Chondrocyte (in vitro differentiated cells): ENCODE results near the gene RGS19. TPM values are rescaled to one million over a fixed set of nuclear protein-coding genes. Genes with fewer than 3 reads are reported as not detected.

Experiments
- DNase-seq: peaks from one replicate; pipeline ENCODE4 v3.0.0; 2021; ENCODE audit warnings: mixed read lengths, low spot score
- H3K27ac Mint-ChIP-seq: one replicate; pipeline ENCODE4 v1.8.0; 2021; ENCODE audit warnings: mild to moderate bottlenecking, moderate library complexity, mixed read lengths; ENCODE audit not compliant: unreplicated experiment
- H3K27me3 Mint-ChIP-seq: 2 replicates; pipeline ENCODE4 v1.8.0; 2021; ENCODE audit warnings: low read depth, mixed read lengths
- H3K36me3 Mint-ChIP-seq: 2 replicates; pipeline ENCODE4 v1.8.0; 2021; ENCODE audit warnings: low read depth, mixed read lengths
- H3K4me1 Mint-ChIP-seq: 2 replicates; pipeline ENCODE4 v1.8.0; 2021; ENCODE audit warnings: low read depth, mild to moderate bottlenecking, mixed read lengths
- H3K4me3 Mint-ChIP-seq: one replicate; pipeline ENCODE4 v1.8.0; 2021; ENCODE audit warnings: mild to moderate bottlenecking, moderate library complexity, mixed read lengths; ENCODE audit not compliant: unreplicated experiment
- H3K9me3 Mint-ChIP-seq: 2 replicates; pipeline ENCODE4 v1.8.0; 2021; ENCODE audit warnings: low read depth, mixed read lengths
- total RNA-seq: library from RNA; stranded (reverse); gene quantifications from 3 replicates; pipeline ENCODE4 v1.2.1, GENCODE V29; 2021
- TF ChIP-seq, protein P1 (sequence below): fragments of 200-600 bp; sonication (generic); IDR thresholded peaks from 2 replicates; pipeline ENCODE4 v1.5.0; 2021; ENCODE audit warnings: antibody characterized with exemption, mild to moderate bottlenecking, moderate library complexity

Gene RGS19
- total RNA-seq, 1 donor from 2014 or later, result 18.1 TPM

GRCh38 chr20:64108731-64109681, 29.7 kb upstream of the RGS19 start:
- Mint-ChIP-seq H3K9me3 (no peaks in the 10 kb centered on the region), H3K4me1 (no peaks in the 10 kb centered on the region), H3K4me3 (no peak overlapping the region), H3K27ac (no peak overlapping the region), H3K27me3 (peaks cover 13% of the 10 kb centered on the region), H3K36me3 (no peaks in the 10 kb centered on the region)
- peak; percentile 79 for DNase-seq
- TF ChIP-seq, protein P1, sequence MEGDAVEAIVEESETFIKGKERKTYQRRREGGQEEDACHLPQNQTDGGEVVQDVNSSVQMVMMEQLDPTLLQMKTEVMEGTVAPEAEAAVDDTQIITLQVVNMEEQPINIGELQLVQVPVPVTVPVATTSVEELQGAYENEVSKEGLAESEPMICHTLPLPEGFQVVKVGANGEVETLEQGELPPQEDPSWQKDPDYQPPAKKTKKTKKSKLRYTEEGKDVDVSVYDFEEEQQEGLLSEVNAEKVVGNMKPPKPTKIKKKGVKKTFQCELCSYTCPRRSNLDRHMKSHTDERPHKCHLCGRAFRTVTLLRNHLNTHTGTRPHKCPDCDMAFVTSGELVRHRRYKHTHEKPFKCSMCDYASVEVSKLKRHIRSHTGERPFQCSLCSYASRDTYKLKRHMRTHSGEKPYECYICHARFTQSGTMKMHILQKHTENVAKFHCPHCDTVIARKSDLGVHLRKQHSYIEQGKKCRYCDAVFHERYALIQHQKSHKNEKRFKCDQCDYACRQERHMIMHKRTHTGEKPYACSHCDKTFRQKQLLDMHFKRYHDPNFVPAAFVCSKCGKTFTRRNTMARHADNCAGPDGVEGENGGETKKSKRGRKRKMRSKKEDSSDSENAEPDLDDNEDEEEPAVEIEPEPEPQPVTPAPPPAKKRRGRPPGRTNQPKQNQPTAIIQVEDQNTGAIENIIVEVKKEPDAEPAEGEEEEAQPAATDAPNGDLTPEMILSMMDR, result no peak

DNA sequence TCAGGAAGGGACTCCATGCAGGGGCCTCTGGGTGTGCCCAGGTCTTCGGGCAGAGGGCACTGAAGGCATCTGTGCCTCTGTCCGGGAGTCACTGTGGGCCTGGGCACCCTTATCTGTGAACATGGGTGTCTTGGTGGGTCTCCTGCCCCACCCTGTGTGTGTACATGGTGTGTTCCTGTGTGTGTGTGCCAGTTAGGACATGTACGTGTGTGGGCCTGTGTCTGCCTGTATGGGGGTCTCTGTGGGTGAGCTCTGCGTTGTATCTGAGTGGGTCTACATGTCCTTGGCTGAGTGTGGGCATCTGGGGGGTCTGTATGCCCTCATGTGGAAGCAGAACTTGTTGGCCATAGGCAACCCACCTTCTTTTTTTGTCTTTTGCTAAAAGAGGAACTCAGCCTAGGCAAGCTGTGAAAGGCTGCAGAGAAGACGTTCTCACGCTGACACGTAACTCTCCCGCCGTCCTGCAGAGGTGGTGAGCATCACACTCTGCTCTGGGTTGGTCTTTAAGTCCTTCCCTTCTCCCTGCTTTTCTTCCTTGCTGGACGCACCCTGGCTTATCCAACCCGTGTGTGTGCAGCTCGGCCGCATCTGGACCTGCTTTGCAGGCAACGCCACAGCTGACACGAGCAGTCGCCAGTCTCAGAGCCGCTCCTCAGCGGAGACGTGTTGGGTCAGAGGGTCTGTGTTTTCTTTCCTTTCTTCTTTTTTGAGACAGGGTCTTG, 28.6 kb upstream of the RGS19 start:
- Mint-ChIP-seq H3K9me3 (no peaks in the 10 kb centered on the region), H3K27me3 (peaks cover 19% of the 10 kb centered on the region), H3K36me3 (no peaks in the 10 kb centered on the region), H3K4me1 (no peaks in the 10 kb centered on the region), H3K4me3 (no peak overlapping the region), H3K27ac (no peak overlapping the region)
- DNase-seq, result peak; percentile 84
- TF ChIP-seq, protein P1, result no peak

GRCh38 chr20:64106981-64107735, 27.8 kb upstream of the RGS19 start, which contains the start of gene NPBWR2:
Gene NPBWR2 (minus strand): TSS chr20:64107565. CDS start chr20:64106831, 734 bp downstream.
- Mint-ChIP-seq H3K9me3 (no peaks in the 10 kb centered on the region), H3K27me3 (peaks cover 22% of the 10 kb centered on the region)
- peak; percentile 80 for DNase-seq

DNA sequence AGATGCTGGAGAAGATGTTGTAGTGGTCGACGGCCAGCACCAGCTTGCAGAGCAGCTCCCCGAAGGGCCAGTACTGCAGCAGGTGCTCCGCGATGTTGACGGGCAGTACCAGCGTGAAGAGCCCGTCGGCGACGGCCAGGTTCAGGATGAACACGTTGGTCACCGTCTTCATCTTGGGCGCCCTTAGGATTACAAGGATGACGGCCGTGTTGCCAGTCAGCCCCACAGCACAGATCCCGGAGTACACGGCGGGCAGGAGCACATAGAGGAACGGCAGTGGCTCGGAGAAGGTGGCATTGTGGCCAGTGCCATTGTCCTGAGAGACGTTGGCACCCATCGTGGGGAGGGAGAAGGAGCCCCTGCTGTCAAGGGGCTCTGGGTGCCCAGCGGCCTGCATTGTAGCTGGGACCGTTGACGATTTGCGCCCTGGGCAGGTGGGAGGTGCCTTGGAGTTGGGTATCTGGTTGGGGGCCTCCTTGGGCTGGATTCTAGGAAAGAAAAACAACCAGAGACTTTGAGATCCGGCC, 27.2 kb upstream of the RGS19 start:
- Mint-ChIP-seq H3K4me3 (no peak overlapping the region), H3K27ac (no peak overlapping the region), H3K36me3 (no peaks in the 10 kb centered on the region), H3K4me1 (peaks cover 3% of the 10 kb centered on the region), H3K9me3 (no peaks in the 10 kb centered on the region), H3K27me3 (peaks cover 23% of the 10 kb centered on the region)
- TF ChIP-seq, protein P1, result no peak
- DNase-seq, result peak; percentile 91

More at GRCh38 chr20:64106981-64107735, 27.8 kb upstream of the RGS19 start, which contains the start of gene NPBWR2:
- TF ChIP-seq, protein P1, result no peak
- H3K27ac Mint-ChIP-seq, result no peak within 1 kb of the TSS
- peaks cover 3% of the 10 kb centered on the region for H3K4me1 Mint-ChIP-seq
- no peak within 1 kb of the TSS for H3K4me3 Mint-ChIP-seq
- H3K36me3 Mint-ChIP-seq, result no peaks in the 10 kb centered on the region
